NCI-H510A treated with DMSO at 0.1 percent for 48 hours (cell line): ENCODE data around the gene LST1.

Experiments
- DNase-seq: peaks from one replicate; lab custom pipeline; 2025; lab: John Stamatoyannopoulos, UW

The LST1 gene

GRCh38 chr6:31559958-31560696, 25.9 kb upstream of the LST1 start:
- no peak for DNase-seq

DNA sequence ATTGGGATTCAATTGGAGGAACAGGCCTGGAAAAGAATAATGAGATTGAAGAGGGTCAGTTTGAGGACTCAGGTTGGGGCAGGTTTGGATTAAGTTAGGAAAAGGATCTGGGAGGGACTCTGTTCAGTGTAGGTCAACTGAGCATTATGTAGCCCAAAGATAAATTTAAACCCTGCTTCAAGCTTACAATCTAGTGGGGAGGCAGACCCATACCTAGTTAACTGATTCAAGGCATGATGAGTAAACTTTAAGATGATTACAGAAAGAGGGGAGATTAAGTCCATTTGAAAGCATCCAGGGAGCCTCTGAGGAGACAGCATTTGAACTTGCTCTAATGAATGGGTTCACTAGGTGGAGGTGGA, 25.4 kb upstream of the LST1 start:
- no peak for DNase-seq

GRCh38 chr6:31567531-31568370, 18.3 kb upstream of the LST1 start:
- DNase-seq, result no peak

DNA sequence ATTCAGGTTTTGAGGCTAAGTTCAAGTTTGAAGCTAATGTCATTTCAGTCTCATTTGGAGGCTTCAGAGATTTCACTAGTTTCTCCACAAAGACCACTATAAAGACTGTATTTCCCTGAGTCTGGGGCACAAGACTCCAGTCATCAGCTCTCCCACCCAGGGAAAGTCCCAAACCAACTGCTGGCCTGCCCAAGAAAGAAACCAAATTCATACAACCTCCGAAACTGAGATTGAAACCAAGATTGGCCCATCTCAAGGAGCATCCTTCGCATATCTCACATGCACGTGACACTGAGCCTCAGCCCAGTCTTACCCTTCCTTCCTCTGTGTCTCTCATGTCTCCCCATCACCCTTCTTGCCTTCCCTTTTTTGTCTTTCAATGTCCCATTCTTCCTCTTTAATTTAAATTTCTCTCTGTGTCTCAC, 17.5 kb upstream of the LST1 start:
- DNase-seq, result no peak

- no peak for DNase-seq
These were observed 16.1 kb upstream of the LST1 start for GRCh38 chr6:31569861-31570536.

DNA sequence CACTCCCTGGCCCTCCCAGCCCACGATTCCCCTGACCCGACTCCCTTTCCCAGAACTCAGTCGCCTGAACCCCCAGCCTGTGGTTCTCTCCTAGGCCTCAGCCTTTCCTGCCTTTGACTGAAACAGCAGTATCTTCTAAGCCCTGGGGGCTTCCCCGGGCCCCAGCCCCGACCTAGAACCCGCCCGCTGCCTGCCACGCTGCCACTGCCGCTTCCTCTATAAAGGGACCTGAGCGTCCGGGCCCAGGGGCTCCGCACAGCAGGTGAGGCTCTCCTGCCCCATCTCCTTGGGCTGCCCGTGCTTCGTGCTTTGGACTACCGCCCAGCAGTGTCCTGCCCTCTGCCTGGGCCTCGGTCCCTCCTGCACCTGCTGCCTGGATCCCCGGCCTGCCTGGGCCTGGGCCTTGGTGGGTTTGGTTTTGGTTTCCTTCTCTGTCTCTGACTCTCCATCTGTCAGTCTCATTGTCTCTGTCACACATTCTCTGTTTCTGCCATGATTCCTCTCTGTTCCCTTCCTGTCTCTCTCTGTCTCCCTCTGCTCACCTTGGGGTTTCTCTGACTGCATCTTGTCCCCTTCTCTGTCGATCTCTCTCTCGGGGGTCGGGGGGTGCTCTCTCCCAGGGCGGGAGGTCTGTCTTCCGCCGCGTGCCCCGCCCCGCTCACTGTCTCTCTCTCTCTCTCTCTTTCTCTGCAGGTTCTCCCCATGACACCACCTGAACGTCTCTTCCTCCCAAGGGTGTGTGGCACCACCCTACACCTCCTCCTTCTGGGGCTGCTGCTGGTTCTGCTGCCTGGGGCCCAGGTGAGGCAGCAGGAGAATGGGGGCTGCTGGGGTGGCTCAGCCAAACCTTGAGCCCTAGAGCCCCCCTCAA, 13.8 kb upstream of the LST1 start, which contains the start of gene LTA:
TSS of gene LTA (plus strand) at position 249 of the 871 bp plus-strand sequence. CDS start at position 703, 454 bp downstream.
- DNase-seq, result no peak

DNA sequence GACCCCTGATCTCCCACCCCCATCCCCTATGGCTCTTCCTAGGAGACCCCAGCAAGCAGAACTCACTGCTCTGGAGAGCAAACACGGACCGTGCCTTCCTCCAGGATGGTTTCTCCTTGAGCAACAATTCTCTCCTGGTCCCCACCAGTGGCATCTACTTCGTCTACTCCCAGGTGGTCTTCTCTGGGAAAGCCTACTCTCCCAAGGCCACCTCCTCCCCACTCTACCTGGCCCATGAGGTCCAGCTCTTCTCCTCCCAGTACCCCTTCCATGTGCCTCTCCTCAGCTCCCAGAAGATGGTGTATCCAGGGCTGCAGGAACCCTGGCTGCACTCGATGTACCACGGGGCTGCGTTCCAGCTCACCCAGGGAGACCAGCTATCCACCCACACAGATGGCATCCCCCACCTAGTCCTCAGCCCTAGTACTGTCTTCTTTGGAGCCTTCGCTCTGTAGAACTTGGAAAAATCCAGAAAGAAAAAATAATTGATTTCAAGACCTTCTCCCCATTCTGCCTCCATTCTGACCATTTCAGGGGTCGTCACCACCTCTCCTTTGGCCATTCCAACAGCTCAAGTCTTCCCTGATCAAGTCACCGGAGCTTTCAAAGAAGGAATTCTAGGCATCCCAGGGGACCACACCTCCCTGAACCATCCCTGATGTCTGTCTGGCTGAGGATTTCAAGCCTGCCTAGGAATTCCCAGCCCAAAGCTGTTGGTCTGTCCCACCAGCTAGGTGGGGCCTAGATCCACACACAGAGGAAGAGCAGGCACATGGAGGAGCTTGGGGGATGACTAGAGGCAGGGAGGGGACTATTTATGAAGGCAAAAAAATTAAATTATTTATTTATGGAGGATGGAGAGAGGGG, 12.6 kb upstream of the LST1 start:
- DNase-seq, result no peak

GRCh38 chr6:31574106-31575061, 11.7 kb upstream of the LST1 start:
- no peak for DNase-seq

DNA sequence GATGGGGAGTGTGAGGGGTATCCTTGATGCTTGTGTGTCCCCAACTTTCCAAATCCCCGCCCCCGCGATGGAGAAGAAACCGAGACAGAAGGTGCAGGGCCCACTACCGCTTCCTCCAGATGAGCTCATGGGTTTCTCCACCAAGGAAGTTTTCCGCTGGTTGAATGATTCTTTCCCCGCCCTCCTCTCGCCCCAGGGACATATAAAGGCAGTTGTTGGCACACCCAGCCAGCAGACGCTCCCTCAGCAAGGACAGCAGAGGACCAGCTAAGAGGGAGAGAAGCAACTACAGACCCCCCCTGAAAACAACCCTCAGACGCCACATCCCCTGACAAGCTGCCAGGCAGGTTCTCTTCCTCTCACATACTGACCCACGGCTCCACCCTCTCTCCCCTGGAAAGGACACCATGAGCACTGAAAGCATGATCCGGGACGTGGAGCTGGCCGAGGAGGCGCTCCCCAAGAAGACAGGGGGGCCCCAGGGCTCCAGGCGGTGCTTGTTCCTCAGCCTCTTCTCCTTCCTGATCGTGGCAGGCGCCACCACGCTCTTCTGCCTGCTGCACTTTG, 10.7 kb upstream of the LST1 start, which contains the start of gene TNF:
TSS of gene TNF (plus strand) at position 231 of the 567 bp plus-strand sequence. CDS start at position 408, 177 bp downstream.
- DNase-seq, result no peak

DNA sequence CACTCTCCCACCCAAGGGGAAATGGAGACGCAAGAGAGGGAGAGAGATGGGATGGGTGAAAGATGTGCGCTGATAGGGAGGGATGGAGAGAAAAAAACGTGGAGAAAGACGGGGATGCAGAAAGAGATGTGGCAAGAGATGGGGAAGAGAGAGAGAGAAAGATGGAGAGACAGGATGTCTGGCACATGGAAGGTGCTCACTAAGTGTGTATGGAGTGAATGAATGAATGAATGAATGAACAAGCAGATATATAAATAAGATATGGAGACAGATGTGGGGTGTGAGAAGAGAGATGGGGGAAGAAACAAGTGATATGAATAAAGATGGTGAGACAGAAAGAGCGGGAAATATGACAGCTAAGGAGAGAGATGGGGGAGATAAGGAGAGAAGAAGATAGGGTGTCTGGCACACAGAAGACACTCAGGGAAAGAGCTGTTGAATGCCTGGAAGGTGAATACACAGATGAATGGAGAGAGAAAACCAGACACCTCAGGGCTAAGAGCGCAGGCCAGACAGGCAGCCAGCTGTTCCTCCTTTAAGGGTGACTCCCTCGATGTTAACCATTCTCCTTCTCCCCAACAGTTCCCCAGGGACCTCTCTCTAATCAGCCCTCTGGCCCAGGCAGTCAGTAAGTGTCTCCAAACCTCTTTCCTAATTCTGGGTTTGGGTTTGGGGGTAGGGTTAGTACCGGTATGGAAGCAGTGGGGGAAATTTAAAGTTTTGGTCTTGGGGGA, 10.0 kb upstream of the LST1 start:
- no peak for DNase-seq

GRCh38 chr6:31576897-31577578, 9.0 kb upstream of the LST1 start:
- no peak for DNase-seq

DNA sequence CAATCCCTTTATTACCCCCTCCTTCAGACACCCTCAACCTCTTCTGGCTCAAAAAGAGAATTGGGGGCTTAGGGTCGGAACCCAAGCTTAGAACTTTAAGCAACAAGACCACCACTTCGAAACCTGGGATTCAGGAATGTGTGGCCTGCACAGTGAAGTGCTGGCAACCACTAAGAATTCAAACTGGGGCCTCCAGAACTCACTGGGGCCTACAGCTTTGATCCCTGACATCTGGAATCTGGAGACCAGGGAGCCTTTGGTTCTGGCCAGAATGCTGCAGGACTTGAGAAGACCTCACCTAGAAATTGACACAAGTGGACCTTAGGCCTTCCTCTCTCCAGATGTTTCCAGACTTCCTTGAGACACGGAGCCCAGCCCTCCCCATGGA, 8.5 kb upstream of the LST1 start:
- DNase-seq, result no peak

DNA sequence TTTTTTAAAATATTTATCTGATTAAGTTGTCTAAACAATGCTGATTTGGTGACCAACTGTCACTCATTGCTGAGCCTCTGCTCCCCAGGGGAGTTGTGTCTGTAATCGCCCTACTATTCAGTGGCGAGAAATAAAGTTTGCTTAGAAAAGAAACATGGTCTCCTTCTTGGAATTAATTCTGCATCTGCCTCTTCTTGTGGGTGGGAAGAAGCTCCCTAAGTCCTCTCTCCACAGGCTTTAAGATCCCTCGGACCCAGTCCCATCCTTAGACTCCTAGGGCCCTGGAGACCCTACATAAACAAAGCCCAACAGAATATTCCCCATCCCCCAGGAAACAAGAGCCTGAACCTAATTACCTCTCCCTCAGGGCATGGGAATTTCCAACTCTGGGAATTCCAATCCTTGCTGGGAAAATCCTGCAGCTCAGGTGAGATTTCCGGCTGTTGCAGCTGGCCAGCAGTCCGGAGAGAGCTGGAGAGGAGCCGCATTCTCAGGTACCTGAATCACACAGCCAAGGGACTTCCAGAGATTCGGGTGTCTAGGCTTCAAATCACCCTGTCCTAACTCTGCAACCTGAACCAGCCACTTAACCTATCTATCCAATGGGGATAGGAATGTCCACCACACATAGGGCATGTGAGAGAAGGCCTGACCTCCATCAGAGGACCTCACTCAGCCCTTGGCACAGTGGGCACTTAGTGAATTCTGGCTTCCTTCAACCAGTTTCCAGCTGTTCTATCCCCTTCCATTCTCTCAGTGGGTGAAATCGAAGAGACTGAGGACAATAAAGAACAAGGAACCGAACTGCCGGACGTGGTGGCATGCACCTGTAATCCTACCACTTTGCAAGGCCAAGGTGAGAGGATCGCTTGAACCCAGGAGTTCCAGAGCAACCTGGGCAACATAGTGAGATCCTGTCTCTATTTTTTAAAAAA, 7.6 kb upstream of the LST1 start:
- DNase-seq, result no peak

- no peak for DNase-seq
These were observed 7.0 kb upstream of the LST1 start for GRCh38 chr6:31579119-31579505.

- no peak for DNase-seq
These were observed 6.3 kb upstream of the LST1 start for GRCh38 chr6:31579546-31580437.

GRCh38 chr6:31580438-31580740, 5.7 kb upstream of the LST1 start:
- no peak for DNase-seq
